GM10266 (cell line): ENCODE measurements around the gene CALN1.
"Not testable (repeated sequence)": the region's sequence is repeated elsewhere in the genome, so short reads cannot be mapped to it uniquely, and the experiment has no call there.

Source experiments
- DNase-seq: peaks from one replicate; pipeline ENCODE4 v3.0.0; 2012; ENCODE audit errors: extremely low spot score
- CTCF ChIP-seq: IDR thresholded peaks from 2 replicates; pipeline ENCODE4 v1.5.1; 2012; ENCODE audit warnings: mild to moderate bottlenecking, low read depth; ENCODE audit not compliant: control insufficient read depth, insufficient read depth; ENCODE audit errors: missing control alignments

The CALN1 gene

DNA sequence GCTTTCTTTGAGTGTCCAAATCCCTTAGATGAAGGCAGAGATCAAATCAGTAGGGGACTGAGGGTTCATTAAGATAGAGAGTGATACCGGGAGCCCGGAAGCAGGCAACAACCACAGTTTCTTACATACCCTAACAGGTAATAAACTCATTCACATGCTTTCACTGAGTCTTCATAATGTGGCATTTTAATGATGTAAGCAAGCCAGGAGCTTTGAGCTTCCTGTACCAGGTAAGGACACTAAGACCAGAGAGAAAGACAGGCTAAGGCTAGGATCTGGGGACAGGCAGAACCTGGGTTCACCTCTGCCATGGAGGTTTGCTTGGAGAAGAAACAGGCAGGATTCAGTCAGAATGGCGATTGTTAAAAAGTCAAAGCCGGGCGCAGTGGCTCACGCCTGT lies 661.8 kb downstream of the CALN1 start:
- TF ChIP-seq CTCF = no peak
- no peak for DNase-seq

GRCh38 chr7:71746006-71746405 lies 666.1 kb downstream of the CALN1 start:
- TF ChIP-seq CTCF = no peak
- no peak for DNase-seq

- no peak for DNase-seq
- TF ChIP-seq CTCF = no peak
These were observed 672.0 kb downstream of the CALN1 start for GRCh38 chr7:71740174-71740560.

- DNase-seq = no peak
- TF ChIP-seq CTCF = no peak
These were observed 672.5 kb downstream of the CALN1 start for GRCh38 chr7:71739520-71740173.

DNA sequence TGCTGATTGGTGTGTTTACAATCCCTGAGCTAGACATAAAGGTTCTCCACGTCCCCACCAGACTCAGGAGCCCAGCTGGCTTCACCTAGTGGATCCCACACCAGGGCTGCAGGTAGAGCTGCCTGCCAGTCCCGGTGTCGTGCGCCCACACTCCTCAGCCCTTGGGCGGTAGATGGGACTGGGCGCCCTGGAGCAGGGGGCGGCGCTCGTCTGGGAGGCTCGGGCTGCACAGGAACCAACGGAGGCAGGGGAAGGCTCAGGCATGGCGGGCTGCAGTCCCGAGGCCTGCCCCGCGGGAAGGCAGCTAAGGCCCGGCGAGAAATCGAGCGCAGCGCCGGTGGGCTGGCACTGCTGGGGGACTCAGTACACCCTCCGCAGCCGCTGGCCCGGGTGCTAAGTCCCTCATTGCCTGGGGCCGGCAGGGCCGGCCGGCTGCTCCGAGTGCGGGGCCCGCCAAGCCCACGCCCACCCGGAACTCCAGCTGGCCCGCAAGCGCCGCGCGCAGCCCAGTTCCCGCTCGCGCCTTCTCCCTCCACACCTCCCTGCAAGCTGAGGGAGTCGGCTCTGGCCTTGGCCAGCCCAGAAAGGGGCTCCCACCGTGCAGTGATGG lies 674.1 kb downstream of the CALN1 start:
- not testable (repeated sequence) for DNase-seq

- DNase-seq = peak; percentile 75
- TF ChIP-seq CTCF = peak; percentile 78
These were observed 676.1 kb downstream of the CALN1 start for GRCh38 chr7:71735961-71736556.

DNA sequence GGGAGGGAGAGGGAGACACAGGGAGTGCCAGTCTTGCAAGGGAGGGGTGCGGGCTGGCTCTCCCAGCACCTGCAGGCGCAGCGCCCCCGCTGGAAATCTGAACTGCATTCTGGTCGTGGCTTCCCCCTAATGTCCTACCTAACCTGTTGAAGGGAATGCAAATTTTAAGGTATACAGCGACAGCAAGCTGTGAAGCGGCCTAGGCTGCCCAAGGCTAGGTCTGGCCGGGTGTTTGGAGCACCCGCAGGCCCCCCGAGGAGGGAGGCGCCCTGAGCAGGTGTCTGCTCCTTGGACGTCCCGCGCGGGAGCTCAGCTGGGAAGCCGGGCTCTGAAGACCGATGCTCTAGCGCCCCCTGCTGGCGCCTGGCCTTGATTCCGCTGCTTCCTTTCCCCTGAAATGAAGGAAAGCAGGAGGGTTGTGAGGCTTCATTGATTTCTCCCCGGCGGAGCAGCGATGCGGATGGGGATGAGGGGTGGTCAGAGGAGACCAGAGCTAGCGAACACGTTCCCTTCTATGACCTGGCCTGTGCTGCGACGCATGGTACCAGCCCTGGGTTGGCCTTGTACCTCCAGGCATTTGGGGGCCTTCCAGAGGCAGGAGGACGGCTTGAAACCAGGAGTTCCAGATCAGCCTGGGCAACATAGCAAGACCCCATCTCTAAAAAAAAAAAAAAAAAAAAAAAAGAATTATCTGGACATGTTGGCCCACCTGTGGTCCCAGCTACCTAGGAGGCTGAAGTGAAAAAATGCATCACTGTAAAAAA lies 678.8 kb downstream of the CALN1 start:
- peak; percentile 82 for DNase-seq
- peak; percentile 76 for TF ChIP-seq CTCF
